GM12874 (cell line): ENCODE data around the gene RFPL4A.

Experiments used
- TF ChIP-seq, protein P1 (sequence below): IDR thresholded peaks from 2 replicates; pipeline ENCODE4 v1.5.1; 2011; ENCODE audit warnings: low read depth, mild to moderate bottlenecking, control low read depth, low read length, moderate library complexity; ENCODE audit not compliant: insufficient read depth

The RFPL4A gene

DNA sequence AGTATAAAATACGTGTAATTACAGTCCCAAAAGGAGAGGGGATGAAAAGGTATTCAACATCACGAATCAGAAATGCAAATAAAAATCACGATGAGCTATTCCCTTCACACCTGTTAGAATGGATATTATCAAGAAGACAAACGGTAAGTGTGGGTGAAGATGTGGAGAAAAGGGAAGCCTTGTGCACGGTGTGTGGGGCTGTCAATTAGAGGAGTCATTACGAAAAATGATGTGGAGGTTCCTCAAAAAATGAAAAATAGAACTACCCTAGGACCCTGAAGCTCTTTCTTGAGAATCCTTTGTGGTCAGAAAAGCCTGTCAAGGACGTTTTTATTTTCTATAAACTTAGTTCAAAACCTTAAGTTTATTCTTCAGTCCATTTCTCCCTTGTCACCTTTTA lies 53.6 kb downstream of the RFPL4A start:
- TF ChIP-seq, protein P1, sequence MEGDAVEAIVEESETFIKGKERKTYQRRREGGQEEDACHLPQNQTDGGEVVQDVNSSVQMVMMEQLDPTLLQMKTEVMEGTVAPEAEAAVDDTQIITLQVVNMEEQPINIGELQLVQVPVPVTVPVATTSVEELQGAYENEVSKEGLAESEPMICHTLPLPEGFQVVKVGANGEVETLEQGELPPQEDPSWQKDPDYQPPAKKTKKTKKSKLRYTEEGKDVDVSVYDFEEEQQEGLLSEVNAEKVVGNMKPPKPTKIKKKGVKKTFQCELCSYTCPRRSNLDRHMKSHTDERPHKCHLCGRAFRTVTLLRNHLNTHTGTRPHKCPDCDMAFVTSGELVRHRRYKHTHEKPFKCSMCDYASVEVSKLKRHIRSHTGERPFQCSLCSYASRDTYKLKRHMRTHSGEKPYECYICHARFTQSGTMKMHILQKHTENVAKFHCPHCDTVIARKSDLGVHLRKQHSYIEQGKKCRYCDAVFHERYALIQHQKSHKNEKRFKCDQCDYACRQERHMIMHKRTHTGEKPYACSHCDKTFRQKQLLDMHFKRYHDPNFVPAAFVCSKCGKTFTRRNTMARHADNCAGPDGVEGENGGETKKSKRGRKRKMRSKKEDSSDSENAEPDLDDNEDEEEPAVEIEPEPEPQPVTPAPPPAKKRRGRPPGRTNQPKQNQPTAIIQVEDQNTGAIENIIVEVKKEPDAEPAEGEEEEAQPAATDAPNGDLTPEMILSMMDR: no peak
